Peyer's patch (tissue), 4 donors: ENCODE results near the gene MAGI3. TPM values are rescaled to one million over a fixed set of nuclear protein-coding genes. Genes with fewer than 3 reads are reported as not detected.

Experiments
- DNase-seq, 3 donors: peaks; one replicate each; pipeline ENCODE4 v3.0.0-alpha.2; 2017 to 2019
- H3K27ac ChIP-seq, 4 donors: fragments of 200-600 bp; sonication (generic); one replicate each; pipeline ENCODE4 v1.5.1; 2016 to 2019
- H3K27me3 ChIP-seq, 2 donors: fragments of 200-600 bp; sonication (generic); one replicate each; pipeline ENCODE4 v1.5.1; 2019
- H3K36me3 ChIP-seq, 3 donors: fragments of 200-600 bp; sonication (generic); one replicate each; pipeline ENCODE4 v1.5.1; 2016 to 2019
- H3K4me1 ChIP-seq, 4 donors: fragments of 200-600 bp; sonication (generic); one replicate each; pipeline ENCODE4 v1.5.1; 2016 to 2019
- H3K4me3 ChIP-seq, 4 donors: fragments of 200-600 bp; sonication (generic); 1 replicate in 3 of 4; 2 replicates in 1 of 4; pipeline ENCODE4 v1.5.1; 2016 to 2019; ENCODE audit warnings: mild to moderate bottlenecking in 1 of 4
- H3K9me3 ChIP-seq, 4 donors: fragments of 200-600 bp; sonication (generic); one replicate each; pipeline ENCODE4 v1.5.1; 2016 to 2019; ENCODE audit warnings: mild to moderate bottlenecking in 1 of 4
- POLR2A ChIP-seq, 2 donors: fragments of 450-650 bp; IDR thresholded peaks; one replicate each; pipeline ENCODE4 v1.5.1; 2017; ENCODE audit warnings: antibody characterized with exemption in 2 of 2, mild to moderate bottlenecking in 2 of 2, moderate library complexity in 2 of 2
- total RNA-seq, 4 donors: library from RNA; depleted of rRNA; stranded (reverse); fragments of >200 nt; gene quantifications; one replicate each; pipeline ENCODE4 v1.1.0, GENCODE V29; 2016
- TF ChIP-seq, protein P1 (sequence below), 6 experiments: fragments of 450-650 bp in 4 of 6; fragments of 200-600 bp in 2 of 6; sonication (generic) in 1 of 6; IDR thresholded peaks; one replicate each; pipeline ENCODE4 v1.5.1; 2017 to 2019; ENCODE audit warnings: antibody characterized with exemption in 6 of 6, mild to moderate bottlenecking in 3 of 6, moderate library complexity in 1 of 6

Gene MAGI3
- total RNA-seq, 4 donors from 2014 or later, result 60.2 to 120 (median 103) TPM

DNA sequence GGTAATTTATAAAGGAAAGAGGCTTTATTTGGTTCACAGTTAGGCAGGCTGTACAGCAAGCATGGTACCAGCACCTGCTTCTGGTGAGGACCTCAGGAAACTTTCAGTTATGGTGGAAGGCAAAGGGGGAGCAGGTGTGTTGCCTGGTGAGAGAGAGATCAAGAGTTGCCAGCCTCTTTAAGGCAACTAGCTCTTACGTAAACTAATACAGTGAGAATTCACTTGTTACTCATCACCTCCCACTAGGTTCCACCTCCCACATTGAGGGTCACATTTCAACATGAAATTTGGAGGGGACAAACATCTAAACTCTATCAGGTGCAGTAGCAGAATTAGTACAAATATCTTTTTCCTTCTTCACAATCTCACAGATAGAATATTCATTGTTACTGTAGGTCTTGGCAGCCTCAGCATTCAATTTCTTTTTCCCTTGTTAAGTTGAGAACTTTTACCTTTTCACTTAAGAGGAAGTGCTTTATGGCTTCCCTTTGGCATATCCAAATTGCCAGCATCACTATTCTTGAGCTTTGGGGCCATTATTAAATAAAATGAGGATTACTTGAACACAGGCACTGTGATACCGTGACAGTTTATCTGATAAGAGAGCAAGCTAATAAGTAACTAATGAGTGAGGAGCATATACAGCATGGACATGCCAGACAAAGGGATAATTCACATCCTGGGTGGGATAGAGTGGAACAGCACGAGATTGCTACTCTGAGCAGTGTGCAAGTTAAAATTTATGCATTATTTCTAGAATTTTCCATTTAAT is 48.4 kb downstream of the MAGI3 start:
- H3K27me3 ChIP-seq, result no peaks in the 10 kb centered on the region
- DNase-seq, result no peak
- peak overlapping the region in 1 of 4 donors; percentile 43 for H3K27ac ChIP-seq
- H3K4me3 ChIP-seq, result no peak overlapping the region
- peaks cover 0 to 12% (median 0%) of the 10 kb centered on the region in 4 donors for H3K4me1 ChIP-seq
- TF ChIP-seq, protein P1, sequence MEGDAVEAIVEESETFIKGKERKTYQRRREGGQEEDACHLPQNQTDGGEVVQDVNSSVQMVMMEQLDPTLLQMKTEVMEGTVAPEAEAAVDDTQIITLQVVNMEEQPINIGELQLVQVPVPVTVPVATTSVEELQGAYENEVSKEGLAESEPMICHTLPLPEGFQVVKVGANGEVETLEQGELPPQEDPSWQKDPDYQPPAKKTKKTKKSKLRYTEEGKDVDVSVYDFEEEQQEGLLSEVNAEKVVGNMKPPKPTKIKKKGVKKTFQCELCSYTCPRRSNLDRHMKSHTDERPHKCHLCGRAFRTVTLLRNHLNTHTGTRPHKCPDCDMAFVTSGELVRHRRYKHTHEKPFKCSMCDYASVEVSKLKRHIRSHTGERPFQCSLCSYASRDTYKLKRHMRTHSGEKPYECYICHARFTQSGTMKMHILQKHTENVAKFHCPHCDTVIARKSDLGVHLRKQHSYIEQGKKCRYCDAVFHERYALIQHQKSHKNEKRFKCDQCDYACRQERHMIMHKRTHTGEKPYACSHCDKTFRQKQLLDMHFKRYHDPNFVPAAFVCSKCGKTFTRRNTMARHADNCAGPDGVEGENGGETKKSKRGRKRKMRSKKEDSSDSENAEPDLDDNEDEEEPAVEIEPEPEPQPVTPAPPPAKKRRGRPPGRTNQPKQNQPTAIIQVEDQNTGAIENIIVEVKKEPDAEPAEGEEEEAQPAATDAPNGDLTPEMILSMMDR (IDR thresholded peaks at IDR 0.05), result no peak
- TF ChIP-seq POLR2A (IDR thresholded peaks at IDR 0.05), result no peak
- no peaks in the 10 kb centered on the region for H3K9me3 ChIP-seq
- H3K36me3 ChIP-seq, result no peaks in the 10 kb centered on the region

DNA sequence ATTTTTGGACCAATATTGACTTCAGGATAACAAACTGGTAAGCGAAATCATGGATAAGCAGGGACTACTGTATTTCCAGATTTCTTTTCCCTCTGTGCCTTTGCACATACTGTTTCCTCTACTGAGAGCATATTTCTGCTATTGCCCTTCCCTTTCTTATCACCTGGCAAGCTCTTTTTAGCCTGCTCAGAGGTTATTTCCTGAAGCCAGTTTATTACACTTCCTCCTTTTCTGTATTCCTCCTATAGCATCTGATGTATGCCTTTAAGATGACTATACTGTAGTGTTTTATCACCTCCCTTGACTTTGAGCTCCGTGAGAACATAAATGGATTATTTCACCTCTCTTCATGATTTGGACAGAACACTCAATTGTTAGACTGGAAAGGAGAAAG is 49.0 kb downstream of the MAGI3 start:
- H3K27me3 ChIP-seq, result no peaks in the 10 kb centered on the region
- no peak overlapping the region for H3K4me3 ChIP-seq
- no peak for TF ChIP-seq POLR2A (IDR thresholded peaks at IDR 0.05)
- TF ChIP-seq, protein P1 (IDR thresholded peaks at IDR 0.05), result no peak
- no peaks in the 10 kb centered on the region for H3K9me3 ChIP-seq
- peak overlapping the region in 1 of 4 donors; percentile 43 for H3K27ac ChIP-seq
- H3K4me1 ChIP-seq, result peaks cover 0 to 12% (median 0%) of the 10 kb centered on the region in 4 donors
- no peak for DNase-seq
- H3K36me3 ChIP-seq, result no peaks in the 10 kb centered on the region

DNA sequence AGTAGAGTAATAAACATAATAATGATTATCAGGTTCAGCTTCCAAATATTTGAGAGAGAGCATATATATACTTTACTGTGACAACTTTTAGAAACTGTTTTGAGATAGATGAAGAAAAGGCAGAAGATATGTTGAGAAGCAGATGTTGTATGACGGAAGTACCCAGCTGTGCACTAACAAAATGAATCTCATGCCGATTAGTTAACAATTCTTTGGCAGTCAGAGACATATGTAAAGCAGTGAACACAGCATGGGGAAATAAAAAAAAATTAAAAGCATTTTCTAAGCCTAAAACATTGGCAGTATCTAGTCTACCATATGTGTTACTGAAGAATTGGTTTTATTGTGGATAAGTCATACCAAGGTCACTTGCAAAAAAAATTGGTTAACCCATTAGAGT is 51.8 kb downstream of the MAGI3 start:
- Histone ChIP-seq H3K4me1 (peaks cover 0 to 12% (median 0%) of the 10 kb centered on the region in 4 donors), H3K27ac (no peak overlapping the region), H3K9me3 (no peaks in the 10 kb centered on the region), H3K27me3 (no peaks in the 10 kb centered on the region), H3K36me3 (no peaks in the 10 kb centered on the region), H3K4me3 (no peak overlapping the region)
- no peak for DNase-seq
- TF ChIP-seq POLR2A (IDR thresholded peaks at IDR 0.05), result no peak
- TF ChIP-seq, protein P1 (IDR thresholded peaks at IDR 0.05), result no peak

DNA sequence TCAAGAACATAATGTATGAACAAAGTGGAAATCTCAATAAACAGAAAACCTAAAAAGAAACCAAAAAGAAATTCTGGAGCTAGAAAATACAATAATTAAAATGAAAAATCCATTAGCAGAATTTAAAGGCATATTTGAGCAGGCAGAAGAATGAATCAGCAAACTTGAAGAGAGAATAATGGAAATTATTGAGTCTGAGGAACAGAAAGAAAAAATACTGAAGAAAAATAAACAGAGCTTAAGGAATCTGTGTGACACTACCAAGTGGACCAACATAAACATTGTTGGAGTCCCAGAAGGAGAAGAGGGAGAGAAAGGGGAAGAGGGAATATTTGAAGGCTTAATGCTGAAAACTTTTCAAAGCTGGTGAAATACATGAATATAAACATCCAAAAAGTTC is 54.5 kb downstream of the MAGI3 start:
- Histone ChIP-seq H3K9me3 (no peaks in the 10 kb centered on the region), H3K36me3 (no peaks in the 10 kb centered on the region), H3K27ac (no peak overlapping the region), H3K4me3 (no peak overlapping the region), H3K27me3 (no peaks in the 10 kb centered on the region), H3K4me1 (no peaks in the 10 kb centered on the region)
- no peak for DNase-seq
- TF ChIP-seq, protein P1 (IDR thresholded peaks at IDR 0.05), result no peak
- TF ChIP-seq POLR2A (IDR thresholded peaks at IDR 0.05), result no peak

DNA sequence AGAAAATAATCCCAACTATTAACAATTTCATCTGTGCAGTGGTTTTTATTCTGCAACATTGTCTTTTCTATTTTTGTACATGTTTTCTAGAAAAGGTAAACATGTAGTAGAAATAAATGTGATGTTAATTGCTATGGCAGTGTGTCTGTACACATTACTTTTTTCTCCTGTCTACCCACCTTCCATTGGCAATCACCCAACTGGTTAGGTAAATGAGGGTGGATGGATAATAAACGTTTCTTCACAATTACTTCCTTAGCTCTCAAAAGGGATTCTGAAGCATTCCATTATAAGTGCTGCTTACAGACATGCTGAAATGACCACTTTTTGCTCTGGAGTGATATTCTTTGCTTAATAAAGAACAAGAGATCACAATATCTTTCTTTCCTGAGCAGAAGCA is 61.4 kb downstream of the MAGI3 start:
- Histone ChIP-seq H3K4me1 (peaks cover 0 to 8% (median 2%) of the 10 kb centered on the region in 4 donors), H3K9me3 (no peaks in the 10 kb centered on the region), H3K27me3 (no peaks in the 10 kb centered on the region), H3K27ac (no peak overlapping the region), H3K36me3 (no peaks in the 10 kb centered on the region), H3K4me3 (no peak overlapping the region)
- no peak for DNase-seq
- no peak for TF ChIP-seq POLR2A (IDR thresholded peaks at IDR 0.05)
- TF ChIP-seq, protein P1 (IDR thresholded peaks at IDR 0.05), result no peak
